Measurements from ENCODE around the gene PRR5L.

PRR5L gene

DNA sequence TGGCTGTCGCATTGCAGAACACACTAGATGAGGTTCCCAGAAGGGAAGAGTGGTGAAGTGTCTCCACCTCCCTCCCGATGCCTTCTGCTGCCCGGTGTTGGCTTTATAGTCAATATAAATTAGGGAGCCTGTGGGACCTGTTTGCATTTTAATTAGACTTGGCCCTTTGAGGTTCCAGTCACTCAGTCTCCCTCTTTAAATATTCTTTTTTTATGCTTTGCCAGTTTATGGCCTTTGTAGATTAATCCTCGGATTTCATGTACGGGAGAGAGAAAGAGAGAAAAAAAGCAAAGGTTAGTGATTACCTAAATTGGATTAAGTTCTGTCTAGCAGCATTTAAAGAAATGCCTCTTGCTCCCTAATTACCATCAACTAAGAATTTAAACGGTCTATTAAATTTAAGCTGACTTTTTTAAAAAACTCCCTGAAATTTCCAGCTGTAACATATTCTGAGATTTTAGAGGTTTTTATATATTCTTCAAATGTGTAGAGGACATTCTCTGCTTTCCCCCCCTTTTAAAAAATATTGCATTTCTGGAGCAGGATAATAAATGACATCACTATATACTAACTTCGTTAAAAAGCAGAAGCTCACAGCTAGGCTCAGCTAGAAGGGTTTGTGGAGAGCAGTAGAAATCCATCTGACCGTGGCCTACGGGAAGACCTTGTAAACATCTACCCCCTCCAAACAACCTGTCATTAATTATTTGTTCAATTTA is 84.4 kb downstream of the PRR5L start:
- no peak for DNase-seq

DNA sequence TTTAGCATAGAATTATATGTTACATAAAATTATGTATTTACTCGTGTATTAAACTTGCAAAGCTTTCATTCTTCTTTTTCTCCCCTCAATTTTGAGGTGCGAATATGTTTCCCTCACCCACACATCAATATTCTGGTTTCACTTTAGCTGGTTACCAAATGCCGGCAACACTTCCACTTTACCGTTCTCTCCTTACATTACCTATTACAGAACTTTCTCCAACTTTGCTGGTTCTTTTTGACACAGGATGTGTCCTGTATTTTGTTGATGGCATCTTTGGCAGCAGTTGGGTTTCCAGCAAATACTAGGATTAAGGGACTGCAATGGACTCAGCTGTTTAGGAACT is 84.9 kb downstream of the PRR5L start:
- DNase-seq, result no peak

DNA sequence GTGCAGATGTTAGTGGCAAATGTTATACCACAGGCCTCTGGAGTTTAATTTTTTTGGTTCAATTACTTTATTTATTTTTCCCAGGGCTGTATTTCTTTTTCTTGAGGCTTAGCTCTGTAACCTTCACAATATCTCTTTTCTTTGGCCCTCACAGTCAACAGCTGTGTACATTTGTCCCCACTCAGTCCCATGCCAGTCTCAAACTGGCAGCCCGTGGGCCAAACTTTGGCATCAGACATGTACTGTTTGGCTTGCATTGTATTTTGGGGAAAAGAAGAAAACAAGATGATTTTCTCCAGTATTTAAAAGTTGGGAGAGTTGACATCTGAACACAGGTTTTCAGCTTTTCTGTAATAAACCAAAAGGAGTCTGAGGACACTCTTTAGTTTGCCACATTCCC is 87.1 kb downstream of the PRR5L start:
- DNase-seq, result no peak

DNA sequence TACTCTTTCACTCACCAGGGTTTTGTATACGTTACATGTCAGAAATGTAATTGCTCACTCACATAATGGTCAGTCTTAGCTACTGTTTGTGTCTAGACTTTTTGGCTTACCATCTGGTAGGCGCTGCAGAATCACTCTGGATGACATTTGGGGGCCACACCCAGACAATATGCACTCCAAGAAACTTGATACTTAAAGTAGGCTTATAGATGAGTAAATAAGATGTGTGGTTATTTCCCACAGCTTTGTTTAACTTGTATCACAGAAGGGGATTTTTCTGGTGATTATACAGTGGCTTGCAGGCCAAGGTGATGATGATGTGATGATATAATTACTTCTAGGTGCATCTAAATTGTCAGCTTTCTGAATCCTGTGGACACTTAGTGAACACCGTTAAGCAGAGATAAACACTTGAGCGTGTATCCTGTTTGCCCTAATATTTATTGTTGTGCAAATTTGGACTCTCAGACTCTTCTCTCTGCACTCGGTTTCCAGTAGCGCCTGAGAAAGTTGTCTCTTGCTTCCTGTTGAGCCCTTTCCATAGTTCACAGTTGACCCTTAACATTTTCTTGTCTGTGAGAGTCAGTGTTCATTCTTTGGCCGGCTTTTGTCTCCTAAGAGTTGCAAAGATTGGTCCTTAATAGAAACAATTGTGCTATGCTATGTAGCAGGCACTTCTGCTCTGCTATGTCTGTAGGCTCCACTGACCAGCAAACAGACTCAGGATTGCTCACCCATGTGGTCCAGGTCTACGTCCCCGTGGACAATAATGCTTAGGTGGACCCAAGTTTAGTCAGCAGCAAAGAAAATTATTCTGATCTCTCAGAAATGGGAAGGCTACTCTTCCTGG is 89.3 kb downstream of the PRR5L start:
- DNase-seq, result no peak

DNA sequence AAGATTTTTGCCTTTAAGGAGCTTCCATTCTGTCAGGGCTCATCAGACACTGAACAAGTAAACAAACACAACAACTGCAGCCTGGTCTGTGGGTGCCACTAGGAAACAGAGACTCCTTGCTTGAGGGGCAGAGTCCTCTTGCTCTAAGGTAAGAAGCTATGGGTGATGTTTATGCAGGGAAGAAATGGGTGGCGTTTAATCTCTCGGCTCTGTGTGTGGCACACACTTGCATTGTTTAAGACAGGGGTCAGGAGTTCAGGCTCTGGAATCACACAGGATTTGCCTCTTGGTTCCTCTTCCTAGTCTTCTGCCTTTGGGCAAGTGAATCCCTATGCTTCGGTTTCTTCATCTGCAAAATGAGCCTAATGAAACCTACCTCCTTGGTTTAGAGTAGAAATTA is 90.3 kb downstream of the PRR5L start:
- DNase-seq, result no peak

DNA sequence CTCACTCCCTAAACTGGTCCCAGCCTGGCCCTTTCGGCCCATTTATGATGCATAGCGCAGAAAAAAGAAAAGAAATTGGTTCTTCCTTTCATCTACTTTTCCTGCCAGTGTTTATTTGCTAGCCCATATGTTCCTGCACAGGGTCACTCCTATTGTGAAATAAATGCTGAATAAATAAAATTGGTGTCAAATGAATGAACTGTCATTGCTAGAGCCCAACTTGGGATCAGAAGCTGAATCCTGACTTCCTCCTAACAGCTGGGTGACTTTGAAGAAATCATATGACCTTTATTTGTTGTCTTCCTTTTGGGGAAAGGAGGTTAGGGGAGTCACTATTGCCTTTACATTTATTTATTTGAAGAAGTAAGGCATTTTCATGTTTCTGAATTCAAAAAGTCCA is 92.0 kb downstream of the PRR5L start:
- no peak for DNase-seq

DNA sequence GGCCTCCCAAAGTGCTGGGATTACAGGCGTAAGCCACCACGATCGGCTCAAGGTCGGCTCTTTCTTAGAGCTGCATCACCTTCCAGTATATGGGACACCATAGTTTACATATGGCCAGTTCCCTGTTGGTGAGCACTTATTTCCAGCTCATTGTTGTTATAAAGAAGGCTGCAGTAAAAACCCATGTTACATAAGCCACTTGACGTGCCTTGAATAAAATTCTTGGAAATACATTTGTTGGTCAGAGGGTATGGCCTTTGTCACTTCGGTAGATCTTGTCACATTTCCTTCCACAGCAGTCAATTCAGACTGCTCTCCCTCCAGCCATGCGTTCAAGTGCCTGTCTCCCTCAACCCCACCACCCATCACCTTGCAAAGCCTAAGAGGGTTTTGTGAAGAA is 92.9 kb downstream of the PRR5L start:
- DNase-seq, result no peak

DNA sequence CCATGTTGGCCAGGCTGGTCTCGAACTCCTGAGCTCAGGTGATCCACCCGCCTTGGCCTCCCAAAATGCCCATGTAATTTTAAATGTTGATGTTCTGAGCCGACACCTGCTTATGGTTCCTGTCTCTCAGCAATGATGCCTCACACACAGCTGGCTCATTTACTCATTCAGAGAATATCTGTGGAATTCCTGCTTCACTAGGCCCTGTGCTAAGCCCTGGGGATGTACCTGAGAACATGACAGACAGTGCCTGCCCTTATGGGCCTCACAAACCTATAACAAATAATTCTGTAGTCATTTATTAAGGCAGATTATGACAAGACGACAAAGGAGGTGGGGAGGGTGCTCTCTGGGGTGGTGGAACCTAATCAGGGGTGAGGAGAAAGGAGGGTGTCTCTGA is 93.7 kb downstream of the PRR5L start:
- peak; percentile 64 for DNase-seq

DNA sequence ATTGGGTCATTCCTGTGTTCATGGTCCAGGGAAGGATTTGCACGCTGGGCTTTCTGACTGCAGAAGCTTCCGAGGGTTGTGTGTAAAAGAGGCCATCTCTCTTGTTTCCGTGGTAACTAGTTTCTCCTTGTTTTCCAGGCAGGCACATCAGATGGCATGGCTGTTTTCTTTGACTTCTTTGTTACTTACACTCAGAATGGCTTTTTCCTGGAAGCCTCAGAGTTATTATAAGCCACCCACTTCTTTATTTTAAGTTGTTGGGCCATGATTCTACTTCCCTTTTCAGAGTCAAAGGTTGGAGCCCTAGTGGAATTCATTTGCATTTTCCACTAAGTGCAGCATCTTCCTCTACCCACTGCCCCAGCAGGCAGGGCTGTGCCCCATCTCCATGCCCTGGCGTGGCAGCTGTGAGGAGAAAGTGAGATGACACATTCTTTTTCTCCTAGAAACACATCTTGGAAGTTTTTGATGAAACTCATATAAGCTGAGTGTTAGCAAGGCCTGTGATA is 94.9 kb downstream of the PRR5L start:
- no peak for DNase-seq

DNA sequence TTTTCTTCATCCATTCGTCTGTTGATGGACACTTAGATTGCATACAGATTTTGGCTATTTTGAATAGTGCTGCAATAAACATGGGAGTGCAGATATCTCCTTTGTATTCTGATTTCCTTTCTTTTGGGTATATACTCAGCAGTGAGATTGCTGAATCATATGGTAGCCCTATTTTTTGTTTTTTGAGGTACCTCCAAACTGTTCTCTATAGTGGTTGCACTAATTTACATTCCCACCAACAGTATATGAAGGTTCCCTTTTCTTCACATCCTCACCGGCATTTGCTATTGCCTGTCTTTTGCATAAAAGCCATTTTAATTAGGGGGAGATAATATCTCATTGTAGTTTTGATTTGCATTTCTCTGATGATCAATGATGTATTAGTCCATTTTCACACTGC is 96.1 kb downstream of the PRR5L start:
- no peak for DNase-seq

DNA sequence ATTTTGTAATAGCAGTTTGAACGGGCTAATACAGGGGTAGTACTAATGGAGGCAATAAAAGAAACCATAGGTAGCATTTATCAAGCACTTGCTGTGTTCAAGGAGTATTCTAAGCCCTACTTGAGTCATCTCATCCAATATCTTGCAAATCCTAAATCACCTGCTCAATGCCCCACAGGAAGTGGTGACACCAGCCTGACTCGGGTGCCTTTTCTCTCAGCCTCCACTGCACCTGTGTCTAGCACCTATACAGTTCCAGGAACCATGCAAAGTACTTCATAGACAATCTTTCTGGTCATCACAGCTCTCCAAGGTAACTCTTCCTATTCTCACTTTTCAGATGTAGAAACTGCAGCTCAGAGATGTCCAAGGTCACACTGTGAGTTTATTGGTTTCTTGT is 98.0 kb downstream of the PRR5L start:
- DNase-seq, result no peak

DNA sequence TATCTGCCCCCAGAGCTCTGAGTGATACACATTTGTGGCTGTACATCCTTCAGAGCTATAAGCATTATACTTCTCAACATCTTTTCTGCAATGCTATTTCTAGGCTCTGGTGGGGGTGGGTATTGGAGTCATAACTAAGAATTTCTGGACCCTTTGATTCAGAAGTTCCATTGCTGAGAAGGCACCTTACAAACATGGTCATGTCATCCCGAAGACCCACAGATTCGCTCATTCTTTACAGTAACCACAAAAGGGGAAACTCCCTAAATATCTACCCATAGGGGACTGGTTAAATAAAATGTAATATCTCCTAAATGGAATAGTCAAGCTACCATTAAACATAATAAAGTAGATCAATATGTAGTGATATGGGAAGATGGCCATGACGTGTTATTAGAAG is 98.8 kb downstream of the PRR5L start:
- no peak for DNase-seq

DNA sequence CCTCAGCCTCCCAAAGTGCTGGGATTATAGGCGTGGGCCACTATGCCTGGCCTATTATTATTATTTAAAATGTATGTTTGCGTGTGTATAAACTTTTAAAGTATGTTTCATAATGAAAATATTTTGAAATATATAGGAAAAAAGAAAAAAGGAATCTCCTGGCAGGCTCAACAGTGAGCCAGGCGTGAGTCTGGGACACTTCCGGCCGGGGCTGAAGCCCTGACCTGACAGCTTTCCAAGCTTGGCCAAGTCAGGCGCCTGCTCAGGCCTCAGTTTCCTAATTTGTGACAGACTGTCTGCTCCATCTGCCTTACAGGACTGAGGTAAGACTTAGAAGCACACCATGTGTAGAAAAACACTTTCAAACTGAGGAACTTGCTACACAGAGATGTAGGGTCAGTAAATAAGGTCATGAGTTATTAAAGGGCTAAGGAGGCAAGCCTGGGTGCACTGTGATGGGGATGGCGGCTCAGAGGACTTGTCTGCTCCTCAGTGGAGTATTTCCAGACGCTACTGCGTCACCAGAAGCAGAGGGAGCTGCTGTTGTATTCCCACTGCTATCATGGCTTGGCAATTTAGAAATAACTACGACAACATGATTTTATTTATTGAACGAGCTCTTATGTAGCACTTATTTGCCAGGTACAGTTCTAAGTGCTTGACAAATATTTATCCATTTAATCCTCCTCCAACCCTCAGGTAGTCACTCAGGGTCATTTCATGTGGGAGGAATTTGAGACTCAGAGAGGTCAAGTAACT is 100.1 kb downstream of the PRR5L start:
- no peak for DNase-seq

DNA sequence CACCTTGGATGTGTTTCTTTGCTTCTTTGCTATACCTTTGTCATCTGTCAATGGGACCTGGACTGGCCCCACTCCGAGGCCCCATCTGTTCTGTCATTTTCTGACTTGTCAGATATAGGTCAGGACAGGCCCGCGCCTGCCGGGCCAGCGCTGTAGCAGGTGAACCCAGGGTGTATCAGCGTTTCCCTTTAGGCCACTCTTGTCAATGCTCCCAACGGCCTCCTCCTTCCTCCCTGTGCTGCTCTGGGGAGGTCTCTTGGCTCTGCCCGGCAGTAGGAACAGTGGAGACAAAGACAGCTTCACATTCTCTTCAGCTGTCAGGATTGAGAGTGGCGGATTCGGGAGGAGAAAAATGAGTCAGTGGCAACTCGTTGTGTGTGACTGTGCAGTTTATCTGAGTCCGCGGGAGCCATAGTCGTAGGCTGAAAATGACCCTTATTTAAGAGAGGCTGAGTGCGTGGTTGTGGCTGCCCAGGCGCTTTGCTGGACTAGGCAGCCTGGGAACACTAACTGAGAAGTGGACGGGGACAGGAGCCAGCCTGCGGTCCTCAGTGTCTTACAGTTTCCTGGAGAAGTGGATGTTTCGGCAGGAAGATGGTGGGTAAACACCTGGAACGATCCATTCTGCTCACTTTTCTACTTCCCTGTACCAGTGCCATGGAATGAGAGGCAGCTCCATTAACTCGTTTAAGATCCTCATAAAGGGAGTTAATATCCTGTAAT is 102.3 kb downstream of the PRR5L start:
- DNase-seq, result peak; percentile 72

DNA sequence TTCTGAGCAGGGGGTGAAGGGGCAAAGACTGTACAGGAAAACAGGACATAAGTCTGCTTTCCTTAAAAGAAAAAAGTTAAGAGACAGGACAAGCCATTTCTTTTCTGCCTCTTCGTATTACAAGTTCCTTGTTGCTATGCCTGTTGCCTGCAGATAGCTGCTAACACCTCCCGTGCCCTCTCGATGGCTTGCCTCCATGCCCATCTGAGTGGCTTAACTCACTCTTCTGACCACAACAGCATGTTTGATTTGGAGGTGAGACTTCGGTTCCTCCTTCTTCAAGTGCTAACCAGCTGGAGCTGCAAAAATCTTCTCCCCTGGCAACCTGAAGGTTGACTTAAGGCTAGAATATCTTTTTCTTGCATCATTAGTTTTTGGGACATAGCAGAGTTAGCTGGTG is 103.1 kb downstream of the PRR5L start:
- no peak for DNase-seq

DNA sequence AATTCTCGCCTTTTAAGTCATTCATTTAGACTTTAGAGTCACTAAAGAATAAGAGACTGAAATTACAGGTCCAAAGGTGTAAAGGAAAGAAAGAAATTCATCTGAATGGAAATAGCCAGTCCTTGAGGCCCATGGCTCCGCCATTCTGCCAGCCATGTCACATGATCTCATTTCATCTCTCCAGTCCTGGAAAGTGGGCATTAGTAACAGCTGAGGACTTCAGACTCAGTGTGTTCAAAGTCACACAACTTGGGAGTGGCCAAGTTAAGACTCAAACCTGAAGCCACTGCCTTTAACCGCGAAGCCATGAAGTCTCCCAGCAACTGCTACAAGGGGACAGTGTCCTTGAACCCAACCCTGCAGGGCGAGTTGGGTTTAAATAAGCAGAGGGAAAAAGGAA is 103.7 kb downstream of the PRR5L start:
- DNase-seq, result no peak

DNA sequence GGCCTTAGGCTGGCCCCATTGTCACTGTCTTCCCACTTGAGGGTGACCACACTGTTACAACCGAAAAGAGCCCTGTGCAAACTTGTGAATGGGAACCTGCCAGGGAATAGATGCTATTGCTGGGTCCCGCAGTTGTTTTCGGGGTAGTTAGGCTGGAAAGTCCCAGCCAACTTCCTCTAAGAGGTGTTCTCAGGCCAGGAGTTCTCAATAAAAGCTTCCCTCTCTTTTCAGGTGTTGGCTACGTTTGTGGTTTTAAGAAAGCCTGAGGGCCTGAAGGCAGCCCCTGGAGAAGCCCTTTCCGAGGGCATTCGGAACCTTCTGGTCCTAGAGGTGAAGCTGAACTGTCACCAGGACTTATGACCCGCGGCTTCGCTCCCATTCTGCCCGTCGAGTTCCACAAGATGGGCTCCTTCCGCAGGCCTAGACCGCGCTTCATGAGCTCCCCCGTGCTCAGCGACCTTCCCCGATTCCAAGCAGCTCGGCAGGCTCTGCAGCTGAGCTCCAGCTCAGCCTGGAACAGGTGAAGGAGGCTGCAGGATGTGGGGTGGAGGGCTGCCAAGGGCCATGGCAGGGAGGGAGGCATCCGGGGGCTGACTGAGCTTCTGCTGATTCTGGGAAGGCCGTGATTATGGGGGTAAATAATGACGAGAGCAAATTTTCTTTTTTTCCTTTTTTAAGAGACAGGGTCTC is 104.8 kb downstream of the PRR5L start:
- no peak for DNase-seq

DNA sequence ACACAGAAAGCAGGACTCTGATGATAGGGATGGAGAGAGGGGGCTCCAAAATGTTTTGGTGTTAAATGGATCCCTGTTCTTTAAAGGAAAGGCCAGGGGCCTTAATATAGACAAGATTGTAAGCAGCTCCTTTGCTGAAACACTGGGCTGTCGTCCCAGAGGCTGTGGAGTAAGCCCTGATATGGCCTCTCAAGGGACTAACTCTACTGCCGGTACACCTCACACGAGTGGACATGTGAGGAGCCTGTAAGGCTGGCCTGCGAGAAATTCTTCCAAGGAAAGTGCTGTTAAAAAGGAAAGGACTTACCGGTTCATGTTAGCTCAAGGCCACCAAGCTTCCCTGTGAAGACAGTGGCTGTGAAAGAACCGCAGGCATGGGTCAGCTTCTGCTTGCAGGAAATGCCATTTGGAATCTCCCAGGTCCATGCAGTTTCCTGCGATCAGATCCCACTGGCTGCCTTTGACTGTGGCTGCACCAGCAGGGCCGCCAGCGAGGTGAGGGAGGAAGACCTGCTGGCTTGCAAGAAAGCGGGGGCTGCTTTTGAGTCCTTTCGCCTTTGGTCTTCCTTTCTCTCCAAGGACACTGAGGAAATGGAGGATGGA is 106.6 kb downstream of the PRR5L start:
- DNase-seq, result no peak

DNA sequence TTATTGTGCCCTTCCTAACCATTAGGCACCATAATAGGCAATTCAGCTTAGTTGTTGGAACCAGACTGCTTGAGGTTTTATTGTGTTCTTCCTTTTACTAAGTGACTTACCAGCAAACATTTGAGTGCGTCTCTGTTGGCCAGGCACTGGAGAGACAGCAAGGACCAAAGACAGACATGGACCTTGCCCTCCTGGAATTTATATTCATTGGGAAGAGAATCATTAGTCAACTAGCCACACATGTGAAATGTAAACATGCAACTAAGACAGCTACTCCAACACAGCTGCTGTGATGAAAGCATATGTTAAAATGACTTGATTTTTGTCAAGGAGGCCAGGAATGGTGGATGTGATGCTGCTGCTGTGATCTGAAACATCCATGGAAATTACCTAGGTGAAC is 107.6 kb downstream of the PRR5L start:
- no peak for DNase-seq

DNA sequence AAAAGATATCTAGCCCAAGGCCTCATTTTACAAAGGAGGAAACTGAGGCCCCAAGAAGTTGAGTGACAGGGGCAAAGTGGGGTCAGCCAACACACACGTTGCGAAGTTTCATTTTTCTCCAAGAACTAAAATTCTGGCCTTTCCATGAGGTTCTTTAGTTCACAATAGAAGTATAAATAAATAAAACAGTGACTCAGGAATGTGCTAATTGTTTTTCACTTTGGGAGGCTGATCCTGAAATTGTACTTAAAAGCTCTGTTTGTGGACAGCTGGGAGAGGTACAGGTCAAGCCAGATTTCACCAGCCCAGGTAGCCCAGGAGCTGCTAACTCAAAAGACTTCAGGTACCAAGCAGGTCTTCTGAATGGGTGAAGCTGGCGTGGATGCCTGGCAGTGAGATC is 108.7 kb downstream of the PRR5L start:
- DNase-seq, result no peak

DNA sequence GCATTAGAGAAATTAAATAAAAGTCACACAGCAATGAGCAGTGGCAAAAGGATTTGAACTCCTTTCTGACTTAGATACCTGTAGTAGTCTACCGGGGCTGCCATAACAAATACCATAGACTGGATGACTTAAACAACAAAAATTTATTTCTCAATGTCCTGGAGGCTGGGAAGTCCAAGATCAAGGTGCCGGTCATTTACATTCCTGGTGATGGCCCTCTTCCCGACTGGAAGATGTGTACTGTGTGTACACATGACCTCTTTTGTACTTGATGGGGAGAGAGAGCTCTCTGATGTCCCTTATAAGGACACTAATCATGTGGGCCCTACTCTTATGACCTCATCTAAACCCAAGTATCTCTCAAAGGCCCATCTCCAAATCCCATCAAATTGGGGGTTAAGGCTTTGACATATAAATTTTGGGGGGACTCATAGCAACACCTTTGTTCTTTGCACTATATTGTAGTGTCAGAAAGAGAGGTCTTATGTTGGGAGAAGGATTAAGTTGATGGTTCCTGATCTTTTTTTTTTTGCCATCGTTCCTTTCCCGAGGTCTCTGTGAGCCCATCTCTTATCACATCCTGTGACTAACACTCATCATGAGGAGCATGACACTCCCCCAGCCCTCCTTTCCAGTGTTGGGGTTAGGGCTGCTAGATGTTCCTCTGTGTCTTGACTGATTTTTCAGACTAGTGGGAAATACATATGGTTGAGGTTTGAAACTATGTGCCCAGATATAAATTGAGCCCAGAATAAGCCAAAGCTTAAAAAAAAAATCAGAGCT is 109.7 kb downstream of the PRR5L start:
- DNase-seq, result no peak

Data from islet precursor cell (in vitro differentiated cells).